ENCODE data around the gene MCAM.

GRCh38 chr11:119300198-119300964, 16.5 kb downstream of the MCAM start:
- no peak for TF ChIP-seq POLR2A (IDR thresholded peaks at IDR 0.05; ENCODE audit: low read length)
- no peak for TF ChIP-seq GATA1 (IDR thresholded peaks at IDR 0.05; ENCODE audit: low read depth, low read length)

Measured in erythroblast (primary cell).